ENCODE measurements around the gene SAMHD1. TPM values are rescaled to one million over a fixed set of nuclear protein-coding genes. Genes with fewer than 3 reads are reported as not detected.
"Not testable (repeated sequence)": the region's sequence is repeated elsewhere in the genome, so short reads cannot be mapped to it uniquely, and the experiment has no call there.

Gene SAMHD1
- total RNA-seq = 100 to 1,000 TPM; 167 to 213 TPM

DNA sequence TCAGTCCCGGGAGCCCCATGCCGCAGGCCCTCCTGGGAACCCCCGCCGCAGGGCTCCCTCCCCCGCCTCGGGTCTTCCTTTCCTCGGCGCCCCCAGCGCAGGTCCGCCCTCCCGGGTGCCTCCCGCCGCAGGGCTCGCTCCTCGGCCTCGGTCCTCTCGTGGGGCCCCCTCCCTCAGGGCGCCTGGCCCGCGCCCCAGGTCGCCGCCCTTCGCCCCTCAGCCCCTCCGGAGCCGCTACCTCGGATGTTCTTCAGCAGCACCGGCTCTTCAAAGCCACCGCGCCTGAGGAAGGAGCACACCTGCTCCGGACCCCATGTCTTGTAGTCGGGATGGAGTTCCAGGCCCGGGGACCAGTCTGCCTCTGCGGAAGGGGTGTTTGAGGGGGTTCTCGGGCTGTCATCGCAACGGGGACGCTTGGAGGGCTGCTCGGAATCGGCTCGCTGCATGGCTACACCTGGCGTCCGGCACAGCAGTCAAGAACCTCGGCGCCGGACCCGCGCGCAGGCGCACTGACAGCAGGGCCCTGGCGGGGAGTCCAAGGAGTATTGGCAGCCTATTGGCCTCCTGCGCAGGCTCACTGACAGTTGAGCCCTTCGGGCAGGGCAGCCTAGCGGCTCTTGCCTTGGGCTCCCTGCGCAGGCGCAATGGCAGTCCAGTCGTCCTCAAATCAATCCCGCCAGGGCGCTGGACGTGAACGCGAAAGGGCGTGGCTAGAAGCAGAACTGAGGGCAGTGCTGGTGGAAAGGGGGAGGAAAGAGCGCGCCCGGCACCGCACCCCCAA is at the start of gene SAMHD1:
Gene SAMHD1 (minus strand): TSS at position 511 of the 781 bp plus-strand sequence. CDS start 65 bp downstream, at position 446.
- ATAC-seq = peak; percentile 95
- Mint-ChIP-seq H3K27ac (peak within 1 kb of the TSS; percentile 95), H3K4me3 (peak within 1 kb of the TSS; percentile 92), H3K9me3 (ENCODE audit: low read depth) (no peaks in the 10 kb centered on the region), H3K27me3 (no peaks in the 10 kb centered on the region), H3K36me3 (peaks cover 27% of the 10 kb centered on the region), H3K4me1 (peaks cover 42% of the 10 kb centered on the region)
- CTCF ChIA-PET = no interaction called here
- peak; percentile 97 for DNase-seq

- peaks cover 52% of the 10 kb centered on the region for H3K36me3 Mint-ChIP-seq
- H3K9me3 Mint-ChIP-seq (ENCODE audit: low read depth); H3K4me3 Mint-ChIP-seq; H3K27me3 Mint-ChIP-seq; CTCF ChIA-PET; DNase-seq; H3K27ac Mint-ChIP-seq; H3K4me1 Mint-ChIP-seq; ATAC-seq: not testable (repeated sequence)
These were observed 48.7 kb upstream of the SAMHD1 start for GRCh38 chr20:37000171-37000570.

DNA sequence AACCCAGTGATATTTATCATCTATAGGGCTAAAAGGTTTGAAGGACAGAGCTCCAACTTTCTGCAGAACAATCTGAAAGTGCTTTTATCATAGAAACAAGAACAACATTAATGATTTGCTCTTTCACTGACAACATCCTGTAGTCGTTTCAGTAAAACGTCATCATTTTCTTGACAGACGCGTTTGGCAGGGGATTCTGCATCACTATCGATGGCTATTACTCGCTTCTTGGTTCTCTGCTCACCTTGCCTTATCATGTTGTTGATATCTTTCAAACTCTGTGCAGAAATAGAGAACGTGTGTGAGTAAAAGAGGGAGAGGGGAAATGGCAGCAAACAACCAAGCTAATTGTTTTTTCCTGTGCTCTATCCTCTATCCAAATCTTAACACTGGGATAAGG is 47.1 kb upstream of the SAMHD1 start:
- Mint-ChIP-seq H3K27me3 (no peaks in the 10 kb centered on the region), H3K36me3 (peaks cover 60% of the 10 kb centered on the region), H3K4me3 (no peak overlapping the region), H3K27ac (peak overlapping the region; percentile 20), H3K4me1 (peaks cover 1% of the 10 kb centered on the region), H3K9me3 (ENCODE audit: low read depth) (peaks cover 6% of the 10 kb centered on the region)
- CTCF ChIA-PET = no interaction called here
- ATAC-seq = no peak
- DNase-seq = peak; percentile 9

DNA sequence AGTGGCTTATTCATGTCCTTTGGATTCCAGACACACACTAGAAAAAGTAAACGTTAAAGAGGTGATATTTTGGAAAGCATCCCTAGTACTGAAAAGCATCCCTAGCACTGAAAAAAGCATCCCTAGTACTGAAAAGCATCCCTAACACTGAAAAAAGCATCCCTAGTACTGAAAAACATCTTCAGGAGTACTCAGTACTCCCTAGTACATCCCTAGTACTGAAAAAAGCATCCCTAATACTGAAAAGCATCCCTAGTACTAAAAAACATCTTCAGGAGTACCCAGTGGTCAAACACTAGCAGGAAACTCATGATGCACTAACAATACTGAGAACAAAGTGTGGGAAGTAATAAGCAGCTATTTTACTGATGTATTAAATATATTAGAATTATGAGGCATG is 45.6 kb upstream of the SAMHD1 start:
- ATAC-seq (no peak), DNase-seq (no peak)
- CTCF ChIA-PET = interaction anchor here (1.2 kb wide), 1 partner anchor 75 kb away, joined by 3 read pairs; no protein-coding TSS in a partner anchor
- H3K27ac Mint-ChIP-seq = no peak overlapping the region
- no peak overlapping the region for H3K4me3 Mint-ChIP-seq
- H3K9me3 Mint-ChIP-seq (ENCODE audit: low read depth) = peaks cover 8% of the 10 kb centered on the region
- peaks cover 2% of the 10 kb centered on the region for H3K4me1 Mint-ChIP-seq
- H3K36me3 Mint-ChIP-seq = peaks cover 59% of the 10 kb centered on the region
- no peaks in the 10 kb centered on the region for H3K27me3 Mint-ChIP-seq

GRCh38 chr20:36994221-36994620 is 42.7 kb upstream of the SAMHD1 start:
- CTCF ChIA-PET; H3K27me3 Mint-ChIP-seq; H3K27ac Mint-ChIP-seq; H3K4me3 Mint-ChIP-seq; H3K4me1 Mint-ChIP-seq; ATAC-seq; H3K9me3 Mint-ChIP-seq (ENCODE audit: low read depth); DNase-seq: not testable (repeated sequence)
- H3K36me3 Mint-ChIP-seq = peaks cover 62% of the 10 kb centered on the region

DNA sequence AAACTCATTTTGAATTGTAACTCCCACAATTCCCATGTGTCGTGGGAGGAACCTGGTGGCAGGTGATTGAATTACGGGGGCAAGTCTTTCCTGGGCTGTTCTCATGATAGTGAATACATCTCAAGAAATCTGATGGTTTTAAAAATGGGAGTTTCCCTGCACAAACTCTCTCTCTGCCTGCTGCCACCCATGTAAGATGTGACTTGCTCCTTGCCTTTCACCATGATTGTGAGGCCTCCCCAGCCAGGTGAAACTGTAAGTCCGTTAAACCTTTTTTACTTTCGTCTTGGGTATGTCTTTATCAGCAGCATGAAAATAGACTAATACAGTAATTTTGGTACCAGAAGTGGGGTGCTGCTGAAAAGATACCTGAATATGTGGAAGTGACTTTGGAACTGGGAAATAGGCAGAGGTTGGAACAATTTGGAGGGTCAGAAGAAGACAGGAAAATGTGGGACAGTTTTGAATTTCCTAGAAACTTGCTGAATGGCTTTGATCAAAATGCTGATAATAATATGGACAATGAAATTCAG is 41.4 kb upstream of the SAMHD1 start:
- no peak for DNase-seq
- Mint-ChIP-seq H3K9me3 (ENCODE audit: low read depth) (peaks cover 8% of the 10 kb centered on the region), H3K36me3 (peaks cover 59% of the 10 kb centered on the region), H3K4me3 (no peak overlapping the region), H3K27me3 (no peaks in the 10 kb centered on the region), H3K27ac (no peak overlapping the region), H3K4me1 (peaks cover 18% of the 10 kb centered on the region)
- CTCF ChIA-PET = no interaction called here
- ATAC-seq = no peak

DNA sequence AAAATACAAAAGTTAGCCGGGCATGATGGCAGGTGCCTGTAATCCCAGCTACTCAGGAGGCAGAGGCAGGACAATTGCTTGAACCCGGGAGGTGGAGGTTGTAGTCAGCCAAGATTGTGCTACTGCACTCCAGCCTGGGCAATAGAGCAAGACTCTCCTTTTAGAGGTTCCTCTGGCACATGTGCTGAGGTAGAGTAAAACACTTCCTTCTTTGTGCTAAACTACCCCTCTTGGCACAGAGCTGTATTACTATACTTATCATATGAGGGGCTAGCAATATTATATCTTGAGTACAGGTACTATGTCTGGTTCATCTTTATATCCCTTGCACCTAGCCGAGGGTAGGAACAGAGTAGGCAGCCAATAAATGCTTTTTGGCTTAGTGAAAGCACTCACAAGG is 40.2 kb upstream of the SAMHD1 start:
- no peaks in the 10 kb centered on the region for H3K27me3 Mint-ChIP-seq
- CTCF ChIA-PET = no interaction called here

GRCh38 chr20:36989797-36990196 is 38.3 kb upstream of the SAMHD1 start:
- Mint-ChIP-seq H3K4me1 (peaks cover 18% of the 10 kb centered on the region), H3K27me3 (no peaks in the 10 kb centered on the region), H3K9me3 (ENCODE audit: low read depth) (peaks cover 6% of the 10 kb centered on the region), H3K36me3 (peaks cover 32% of the 10 kb centered on the region), H3K27ac (no peak overlapping the region), H3K4me3 (no peak overlapping the region)
- no peak for ATAC-seq
- CTCF ChIA-PET = interaction anchor here (1.7 kb wide), 1 partner anchor 20 kb away, joined by 3 read pairs; no protein-coding TSS in a partner anchor
- no peak for DNase-seq

More for the DNA sequence above, 40.2 kb upstream of the SAMHD1 start:
- H3K36me3 Mint-ChIP-seq = peaks cover 50% of the 10 kb centered on the region
- DNase-seq = no peak
- peaks cover 8% of the 10 kb centered on the region for H3K9me3 Mint-ChIP-seq (ENCODE audit: low read depth)
- H3K4me1 Mint-ChIP-seq = peaks cover 18% of the 10 kb centered on the region
- ATAC-seq = no peak
- H3K27ac Mint-ChIP-seq = peak overlapping the region; percentile 50
- H3K4me3 Mint-ChIP-seq = no peak overlapping the region

GRCh38 chr20:36988494-36988966 is 37.0 kb upstream of the SAMHD1 start:
- Mint-ChIP-seq H3K27ac (peak overlapping the region; percentile 24), H3K27me3 (no peaks in the 10 kb centered on the region), H3K9me3 (ENCODE audit: low read depth) (peaks cover 3% of the 10 kb centered on the region), H3K36me3 (peaks cover 21% of the 10 kb centered on the region), H3K4me3 (no peak overlapping the region), H3K4me1 (peaks cover 18% of the 10 kb centered on the region)
- ATAC-seq (no peak), DNase-seq (no peak)
- CTCF ChIA-PET = interaction anchor here (0.6 to 1.7 kb wide), 2 partner anchors 19 to 447 kb away, joined by 3 read pairs; partner anchors contain the start of gene MYL9

- Mint-ChIP-seq H3K9me3 (ENCODE audit: low read depth) (no peaks in the 10 kb centered on the region), H3K27me3 (no peaks in the 10 kb centered on the region), H3K4me3 (no peak overlapping the region), H3K27ac (no peak overlapping the region), H3K36me3 (peaks cover 7% of the 10 kb centered on the region), H3K4me1 (peaks cover 10% of the 10 kb centered on the region)
- ATAC-seq (no peak), DNase-seq (no peak)
- CTCF ChIA-PET = no interaction called here
These were observed 32.7 kb upstream of the SAMHD1 start for GRCh38 chr20:36984257-36984638.

- peaks cover 21% of the 10 kb centered on the region for H3K4me1 Mint-ChIP-seq
- no peak overlapping the region for H3K4me3 Mint-ChIP-seq
- DNase-seq (peak; percentile 77), ATAC-seq (peak; percentile 88)
- H3K36me3 Mint-ChIP-seq = peaks cover 3% of the 10 kb centered on the region
- no peaks in the 10 kb centered on the region for H3K27me3 Mint-ChIP-seq
- CTCF ChIA-PET = interaction anchor here (1.1 to 1.3 kb wide), 3 partner anchors 25 to 56 kb away, joined by 3 read pairs; no protein-coding TSS in a partner anchor
- H3K27ac Mint-ChIP-seq = peak overlapping the region; percentile 73
- H3K9me3 Mint-ChIP-seq (ENCODE audit: low read depth) = no peaks in the 10 kb centered on the region
These were observed 23.8 kb upstream of the SAMHD1 start for GRCh38 chr20:36975099-36975818.

- Mint-ChIP-seq H3K4me1 (peaks cover 27% of the 10 kb centered on the region), H3K4me3 (no peak overlapping the region), H3K27me3 (no peaks in the 10 kb centered on the region), H3K27ac (peak overlapping the region; percentile 15), H3K36me3 (peaks cover 7% of the 10 kb centered on the region), H3K9me3 (ENCODE audit: low read depth) (no peaks in the 10 kb centered on the region)
- CTCF ChIA-PET = interaction anchor here (1.1 to 1.3 kb wide), 3 partner anchors 25 to 55 kb away, joined by 3 read pairs; no protein-coding TSS in a partner anchor
- no peak for ATAC-seq
- DNase-seq = no peak
These were observed 23.2 kb upstream of the SAMHD1 start for GRCh38 chr20:36974660-36975059.

GRCh38 chr20:36971103-36971502 is 19.6 kb upstream of the SAMHD1 start:
- H3K27ac Mint-ChIP-seq = peak overlapping the region; percentile 25
- H3K9me3 Mint-ChIP-seq (ENCODE audit: low read depth) = no peaks in the 10 kb centered on the region
- DNase-seq (no peak), ATAC-seq (no peak)
- H3K27me3 Mint-ChIP-seq = no peaks in the 10 kb centered on the region
- H3K4me3 Mint-ChIP-seq = no peak overlapping the region
- H3K4me1 Mint-ChIP-seq = peaks cover 43% of the 10 kb centered on the region
- CTCF ChIA-PET = interaction anchor here (1.3 kb wide), 1 partner anchor 13 kb away, joined by 3 read pairs; no protein-coding TSS in a partner anchor
- H3K36me3 Mint-ChIP-seq = peaks cover 10% of the 10 kb centered on the region
